Measurements from ENCODE around the gene HOXB6. TPM values are rescaled to one million over a fixed set of nuclear protein-coding genes. Genes with fewer than 3 reads are reported as not detected.

The HOXB6 gene
- total and polyA plus RNA-seq, 3 donors from 2014 or later = 2.0 to 4.3 (median 3.0) TPM

DNA sequence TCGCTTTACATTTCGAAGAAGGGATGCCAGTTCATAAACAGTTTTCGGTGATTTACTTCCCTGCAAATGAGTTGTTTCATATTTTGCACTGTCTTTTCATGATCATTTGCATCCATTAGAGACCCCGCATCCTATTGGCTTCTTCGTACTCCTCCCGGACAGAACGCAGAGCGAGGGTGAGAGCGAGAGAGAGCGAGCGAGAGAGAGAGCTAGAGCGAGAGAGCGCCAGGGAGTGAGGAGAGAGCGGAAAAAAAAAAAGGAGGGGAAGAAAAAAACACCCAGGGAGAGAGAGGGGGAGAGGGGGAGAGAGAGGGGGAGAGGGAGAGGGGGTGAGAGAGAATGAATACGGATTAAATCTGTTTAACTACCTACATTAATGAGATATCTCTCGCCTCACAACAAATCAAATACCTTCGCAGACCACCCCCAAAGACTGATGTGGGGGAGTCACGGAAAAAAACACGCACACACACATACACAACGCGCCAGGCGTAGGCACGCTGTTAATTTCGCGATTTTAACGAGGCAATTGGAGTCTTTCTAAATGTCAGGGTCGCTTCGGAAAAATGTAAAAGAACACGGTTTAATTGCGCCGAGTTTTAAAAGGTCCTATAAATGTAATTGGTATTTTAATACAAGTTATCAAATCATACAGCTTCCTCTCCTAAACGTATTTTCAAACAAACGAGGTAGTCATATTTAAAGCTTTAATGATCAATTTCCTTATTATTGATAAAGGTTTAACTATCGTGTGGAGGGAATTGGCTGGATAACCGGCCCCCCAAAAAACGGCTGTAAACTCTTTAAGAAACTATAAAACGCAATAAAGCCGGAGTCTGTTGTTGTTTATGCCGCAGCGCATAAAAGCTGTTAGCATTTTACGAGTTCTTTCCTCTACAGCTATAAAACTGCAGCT is 10.5 kb upstream of the HOXB6 start, which contains the start of gene HOXB8:
TSS of gene HOXB8 (minus strand) at position 246 of the 916 bp plus-strand sequence. CDS start 588 bp downstream, outside the sequence.
- intact Hi-C loops (cut with DNase I; ENCODE audit: low total_unique reads) = no loop called here
- Histone ChIP-seq H3K27ac (no peak within 1 kb of the TSS), H3K4me3 (peak within 1 kb of the TSS; percentile 9 to 19), H3K9me3 (no peaks in the 10 kb centered on the region), H3K27me3 (peaks cover 9% of the 10 kb centered on the region), H3K36me3 (ENCODE audit: low read depth, missing control alignments) (no peaks in the 10 kb centered on the region), H3K4me1 (peaks cover 7% of the 10 kb centered on the region)
- DNase-seq = no peak
- no peak for TF ChIP-seq POLR2A (IDR thresholded peaks at IDR 0.05)
- TF ChIP-seq, protein P1, sequence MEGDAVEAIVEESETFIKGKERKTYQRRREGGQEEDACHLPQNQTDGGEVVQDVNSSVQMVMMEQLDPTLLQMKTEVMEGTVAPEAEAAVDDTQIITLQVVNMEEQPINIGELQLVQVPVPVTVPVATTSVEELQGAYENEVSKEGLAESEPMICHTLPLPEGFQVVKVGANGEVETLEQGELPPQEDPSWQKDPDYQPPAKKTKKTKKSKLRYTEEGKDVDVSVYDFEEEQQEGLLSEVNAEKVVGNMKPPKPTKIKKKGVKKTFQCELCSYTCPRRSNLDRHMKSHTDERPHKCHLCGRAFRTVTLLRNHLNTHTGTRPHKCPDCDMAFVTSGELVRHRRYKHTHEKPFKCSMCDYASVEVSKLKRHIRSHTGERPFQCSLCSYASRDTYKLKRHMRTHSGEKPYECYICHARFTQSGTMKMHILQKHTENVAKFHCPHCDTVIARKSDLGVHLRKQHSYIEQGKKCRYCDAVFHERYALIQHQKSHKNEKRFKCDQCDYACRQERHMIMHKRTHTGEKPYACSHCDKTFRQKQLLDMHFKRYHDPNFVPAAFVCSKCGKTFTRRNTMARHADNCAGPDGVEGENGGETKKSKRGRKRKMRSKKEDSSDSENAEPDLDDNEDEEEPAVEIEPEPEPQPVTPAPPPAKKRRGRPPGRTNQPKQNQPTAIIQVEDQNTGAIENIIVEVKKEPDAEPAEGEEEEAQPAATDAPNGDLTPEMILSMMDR (IDR thresholded peaks at IDR 0.05) = no peak
- WGBS, 2 donors = 7 to 9% methylated on average over 41 of the region's 41 CpGs

DNA sequence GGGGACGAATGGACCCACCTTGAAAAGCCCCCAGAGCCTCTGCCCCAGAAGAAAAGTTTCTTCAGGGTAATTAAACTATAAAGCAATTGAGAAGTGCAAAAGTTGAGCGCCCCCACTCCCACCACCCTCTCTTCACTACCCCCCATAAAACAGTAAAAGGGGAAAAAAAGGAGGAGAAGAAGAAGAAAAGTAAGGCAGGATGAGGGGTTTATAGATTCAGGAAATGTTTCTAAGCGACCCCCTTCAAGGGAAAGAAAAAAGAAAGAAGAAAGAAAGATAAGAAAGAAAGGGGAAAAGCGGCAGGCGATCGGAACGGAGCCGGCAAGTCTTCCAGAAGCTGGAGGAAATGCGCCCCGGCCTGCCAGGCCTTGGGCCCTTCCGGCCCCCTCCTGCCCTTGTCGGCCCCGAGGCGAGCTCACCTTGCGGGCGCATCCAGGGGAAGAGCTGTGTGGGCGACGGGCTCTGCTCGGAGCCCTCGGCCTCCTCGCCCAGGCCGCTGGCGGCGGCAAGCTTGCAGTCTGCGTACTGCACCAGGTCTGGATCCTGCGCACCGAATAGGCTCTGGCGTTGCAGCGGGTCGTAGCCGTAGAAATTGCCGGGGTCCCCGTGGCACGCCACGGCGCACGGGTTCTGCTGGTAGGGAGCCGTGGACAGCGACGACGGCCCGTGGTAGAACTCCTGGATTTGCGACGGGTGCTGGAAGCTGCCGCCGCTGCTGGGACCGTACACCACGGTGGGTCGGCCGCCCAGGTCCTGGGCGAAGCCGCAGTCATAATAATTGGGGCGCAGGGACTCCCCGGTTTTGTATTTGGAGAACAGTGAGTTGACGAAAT is 9.3 kb upstream of the HOXB6 start:
- no peaks in the 10 kb centered on the region for H3K9me3 ChIP-seq
- peak overlapping the region; percentile 19 to 23 for H3K4me3 ChIP-seq
- peaks cover 10% of the 10 kb centered on the region for H3K4me1 ChIP-seq
- H3K27ac ChIP-seq = no peak overlapping the region
- intact Hi-C loops (cut with DNase I; ENCODE audit: low total_unique reads) = no loop called here
- H3K36me3 ChIP-seq (ENCODE audit: low read depth, missing control alignments) = no peaks in the 10 kb centered on the region
- H3K27me3 ChIP-seq = peaks cover 9% of the 10 kb centered on the region
- 5 to 6% methylated on average over 52 of the region's 55 CpGs for WGBS, 2 donors
- no peak for DNase-seq
- TF ChIP-seq, protein P1 (IDR thresholded peaks at IDR 0.05) = no peak
- no peak for TF ChIP-seq POLR2A (IDR thresholded peaks at IDR 0.05)

DNA sequence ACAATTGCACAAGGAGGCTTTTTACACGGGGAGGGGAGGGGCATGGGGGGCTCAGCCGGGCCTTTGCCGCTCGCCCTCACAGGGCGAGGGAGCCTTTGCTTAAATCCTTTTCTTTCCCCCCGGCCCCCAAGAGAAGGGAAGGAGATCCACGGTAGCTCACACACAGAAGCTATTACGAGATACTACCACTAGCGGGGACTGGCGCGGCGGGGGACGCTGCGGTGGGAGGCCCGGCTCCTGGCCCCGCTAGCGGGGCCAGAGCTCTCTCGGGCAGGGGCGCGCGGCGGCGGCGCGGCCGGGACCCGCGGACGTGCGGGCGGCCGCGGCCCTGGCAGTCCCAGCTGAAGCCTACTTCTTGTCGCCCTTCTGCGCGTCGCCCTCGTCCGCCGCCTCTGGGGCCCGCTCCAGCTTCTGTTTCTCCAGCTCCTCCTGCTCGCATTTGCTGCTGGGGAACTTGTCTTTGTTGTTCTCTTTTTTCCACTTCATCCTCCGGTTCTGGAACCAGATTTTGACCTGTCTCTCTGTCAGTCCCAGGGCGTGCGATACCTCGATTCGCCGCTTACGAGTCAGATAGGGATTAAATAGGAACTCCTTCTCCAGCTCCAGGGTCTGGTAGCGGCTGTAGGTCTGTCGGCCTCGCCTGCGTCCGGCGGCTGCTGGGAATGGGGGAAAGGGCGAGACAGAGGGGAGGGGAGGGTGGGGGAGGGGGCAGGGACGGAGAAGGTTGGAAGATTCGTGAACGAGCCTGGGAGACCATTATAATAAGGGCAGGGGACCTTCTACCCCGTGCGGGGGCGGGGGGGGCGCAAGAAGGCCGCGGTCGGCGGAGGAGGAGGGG is 8.3 kb upstream of the HOXB6 start:
- 2% methylated on average over 51 to 67 of the region's 67 CpGs for WGBS, 2 donors
- peaks cover 10% of the 10 kb centered on the region for H3K4me1 ChIP-seq
- H3K27ac ChIP-seq = no peak overlapping the region
- H3K36me3 ChIP-seq (ENCODE audit: low read depth, missing control alignments) = no peaks in the 10 kb centered on the region
- peaks cover 7% of the 10 kb centered on the region for H3K27me3 ChIP-seq
- DNase-seq = no peak
- no peaks in the 10 kb centered on the region for H3K9me3 ChIP-seq
- intact Hi-C loops (cut with DNase I; ENCODE audit: low total_unique reads) = no loop called here
- TF ChIP-seq POLR2A (IDR thresholded peaks at IDR 0.05) = no peak
- TF ChIP-seq, protein P1 (IDR thresholded peaks at IDR 0.05) = peak in 1 of 3 experiments; percentile 12
- H3K4me3 ChIP-seq = peak overlapping the region; percentile 18 to 64

DNA sequence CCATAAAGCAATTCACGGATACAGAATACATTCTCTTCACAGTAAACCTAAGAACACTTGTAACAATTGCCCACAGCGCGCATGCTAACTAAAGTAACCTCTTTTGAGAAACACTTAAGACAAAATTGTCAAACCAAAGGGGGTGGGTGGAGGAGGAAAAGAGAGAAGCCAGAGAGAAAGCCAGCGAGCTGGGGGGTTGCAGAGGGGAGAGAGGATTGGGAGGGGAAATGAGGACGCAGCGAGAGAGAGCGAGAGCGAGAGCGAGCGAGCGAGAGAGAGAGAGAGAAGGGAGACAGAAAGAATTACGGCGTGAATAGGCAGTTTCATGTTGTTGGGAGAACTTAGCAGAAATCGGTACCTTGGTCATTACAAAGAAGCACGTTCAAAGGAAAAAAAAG is 7.7 kb upstream of the HOXB6 start:
- intact Hi-C loops (cut with DNase I; ENCODE audit: low total_unique reads) = no loop called here
- no peaks in the 10 kb centered on the region for H3K9me3 ChIP-seq
- TF ChIP-seq, protein P1 (IDR thresholded peaks at IDR 0.05) = no peak
- no peak for TF ChIP-seq POLR2A (IDR thresholded peaks at IDR 0.05)
- no peak overlapping the region for H3K27ac ChIP-seq
- H3K4me1 ChIP-seq = peaks cover 10% of the 10 kb centered on the region
- H3K27me3 ChIP-seq = peaks cover 3% of the 10 kb centered on the region
- WGBS, 2 donors = 3% methylated on average over 15 of the region's 15 CpGs
- no peak for DNase-seq
- no peaks in the 10 kb centered on the region for H3K36me3 ChIP-seq (ENCODE audit: low read depth, missing control alignments)
- peak overlapping the region; percentile 18 to 64 for H3K4me3 ChIP-seq

Data from testis (tissue), 3 donors.